Naive B cell (primary cell): ENCODE data around the gene NARS2. TPM values are rescaled to one million over a fixed set of nuclear protein-coding genes. Genes with fewer than 3 reads are reported as not detected.
"Not testable (repeated sequence)": the region's sequence is repeated elsewhere in the genome, so short reads cannot be mapped to it uniquely, and the experiment has no call there.

ENCODE experiments used
- ATAC-seq, 2 donors: fragments of 150-1000 bp; cut with Tn5 transposase; 2 replicates each; pipeline ENCODE4 v1.10.0; 2021; ENCODE audit warnings: low read depth in 2 of 2, mild to moderate bottlenecking in 2 of 2, moderate library complexity in 2 of 2
- DNase-seq: peaks from one replicate; pipeline ENCODE4 v3.0.0; 2022
- H3K27ac Mint-ChIP-seq, 6 donors: one replicate each; pipeline ENCODE4 v1.8.0; 2020 to 2022; ENCODE audit warnings: mild to moderate bottlenecking in 6 of 6, mixed read lengths in 6 of 6, moderate library complexity in 5 of 6, inconsistent platforms in 2 of 6
- H3K27me3 Mint-ChIP-seq, 3 donors: one replicate each; pipeline ENCODE4 v1.8.0; 2021 to 2022; ENCODE audit warnings: mixed read lengths in 3 of 3, mild to moderate bottlenecking in 1 of 3
- H3K36me3 Mint-ChIP-seq, 2 donors: one replicate each; pipeline ENCODE4 v1.8.0; 2020 to 2022; ENCODE audit warnings: mixed read lengths in 2 of 2, inconsistent platforms in 1 of 2, mild to moderate bottlenecking in 1 of 2
- H3K4me1 Mint-ChIP-seq, 3 donors: one replicate each; pipeline ENCODE4 v1.8.0; 2020 to 2022; ENCODE audit warnings: mixed read lengths in 3 of 3, inconsistent platforms in 1 of 3, mild to moderate bottlenecking in 1 of 3, moderate library complexity in 1 of 3
- H3K4me3 Mint-ChIP-seq, 8 donors: one replicate each; pipeline ENCODE4 v1.8.0; 2020 to 2022; ENCODE audit warnings: mild to moderate bottlenecking in 8 of 8, mixed read lengths in 8 of 8, moderate library complexity in 8 of 8, inconsistent platforms in 2 of 8
- H3K9me3 Mint-ChIP-seq, 7 donors: one replicate each; pipeline ENCODE4 v1.8.0; 2020 to 2022; ENCODE audit warnings: mixed read lengths in 7 of 7, mild to moderate bottlenecking in 5 of 7, inconsistent platforms in 2 of 7, moderate library complexity in 1 of 7
- polyA plus RNA-seq, 6 donors: library from polyadenylated mRNA; unstranded; fragments of 300-500 nt; fragmentation: Illumina TruSeq; gene quantifications; one replicate each; pipeline ENCODE4 v1.2.3, GENCODE V29; 2021; ENCODE audit warnings: low read depth in 6 of 6

Gene NARS2
- polyA plus RNA-seq = 10 to 100 TPM; 11.4 to 16.4 (median 15.3) TPM

- peak; percentile 94 for ATAC-seq
- DNase-seq = peak; percentile 95
- peaks cover 9 to 10% of the 10 kb centered on the region in 2 donors for H3K36me3 Mint-ChIP-seq
- H3K27ac Mint-ChIP-seq = peak within 1 kb of the TSS; percentile 96 to 99 (median 98)
- H3K4me3 Mint-ChIP-seq = peak within 1 kb of the TSS; percentile 89 to 99 (median 98)
- H3K9me3 Mint-ChIP-seq = peaks cover 0 to 2% (median 0%) of the 10 kb centered on the region in 7 donors
- peaks cover 30 to 52% (median 34%) of the 10 kb centered on the region in 3 donors for H3K4me1 Mint-ChIP-seq
- H3K27me3 Mint-ChIP-seq = no peaks in the 10 kb centered on the region
Observed at GRCh38 chr11:78574386-78575381, at the start of gene NARS2. NARS2 (minus strand) TSS chr11:78574864; CDS start chr11:78574488, 376 bp downstream.

GRCh38 chr11:78622666-78623065, 48.0 kb upstream of the NARS2 start:
- peaks cover 5 to 20% of the 10 kb centered on the region in 2 donors for H3K36me3 Mint-ChIP-seq
- no peak overlapping the region for H3K4me3 Mint-ChIP-seq
- H3K4me1 Mint-ChIP-seq = peaks cover 0 to 3% (median 0%) of the 10 kb centered on the region in 3 donors
- H3K27ac Mint-ChIP-seq = no peak overlapping the region
- H3K9me3 Mint-ChIP-seq = peaks cover 4 to 30% (median 21%) of the 10 kb centered on the region in 7 donors
- no peak for ATAC-seq
- H3K27me3 Mint-ChIP-seq = peaks cover 17 to 44% (median 27%) of the 10 kb centered on the region in 3 donors
- DNase-seq = no peak

GRCh38 chr11:78620159-78620558, 45.5 kb upstream of the NARS2 start:
- no peak overlapping the region for H3K4me3 Mint-ChIP-seq
- H3K27ac Mint-ChIP-seq = no peak overlapping the region
- H3K27me3 Mint-ChIP-seq = peaks cover 22 to 36% (median 24%) of the 10 kb centered on the region in 3 donors
- H3K4me1 Mint-ChIP-seq = peaks cover 0 to 3% (median 0%) of the 10 kb centered on the region in 3 donors
- peaks cover 4 to 24% (median 14%) of the 10 kb centered on the region in 7 donors for H3K9me3 Mint-ChIP-seq
- H3K36me3 Mint-ChIP-seq = peaks cover 5 to 20% of the 10 kb centered on the region in 2 donors
- ATAC-seq = no peak
- no peak for DNase-seq

- H3K27ac Mint-ChIP-seq = no peak overlapping the region
- no peak overlapping the region for H3K4me3 Mint-ChIP-seq
- H3K4me1 Mint-ChIP-seq = peaks cover 0 to 3% (median 0%) of the 10 kb centered on the region in 3 donors
- H3K36me3 Mint-ChIP-seq = peaks cover 5 to 13% of the 10 kb centered on the region in 2 donors
- ATAC-seq (no peak), DNase-seq (no peak)
- peaks cover 4 to 28% (median 13%) of the 10 kb centered on the region in 7 donors for H3K9me3 Mint-ChIP-seq
- H3K27me3 Mint-ChIP-seq = peaks cover 14 to 30% (median 14%) of the 10 kb centered on the region in 3 donors
Observed at GRCh38 chr11:78615724-78616123, 41.1 kb upstream of the NARS2 start.

GRCh38 chr11:78613378-78613813, 38.7 kb upstream of the NARS2 start:
- Mint-ChIP-seq H3K36me3 (no peaks in the 10 kb centered on the region), H3K4me3 (no peak overlapping the region), H3K4me1 (no peaks in the 10 kb centered on the region), H3K27me3 (peaks cover 10 to 14% (median 12%) of the 10 kb centered on the region in 3 donors), H3K27ac (no peak overlapping the region), H3K9me3 (peaks cover 0 to 7% (median 2%) of the 10 kb centered on the region in 7 donors)
- ATAC-seq (no peak), DNase-seq (no peak)

- no peak overlapping the region for H3K27ac Mint-ChIP-seq
- peaks cover 0 to 7% (median 2%) of the 10 kb centered on the region in 7 donors for H3K9me3 Mint-ChIP-seq
- no peaks in the 10 kb centered on the region for H3K36me3 Mint-ChIP-seq
- H3K27me3 Mint-ChIP-seq = peaks cover 7 to 14% (median 10%) of the 10 kb centered on the region in 3 donors
- ATAC-seq = no peak
- no peak for DNase-seq
- no peaks in the 10 kb centered on the region for H3K4me1 Mint-ChIP-seq
- no peak overlapping the region for H3K4me3 Mint-ChIP-seq
Observed at GRCh38 chr11:78612721-78613377, 38.2 kb upstream of the NARS2 start.

GRCh38 chr11:78609321-78609720, 34.7 kb upstream of the NARS2 start:
- not testable (repeated sequence) for ATAC-seq, H3K4me1 Mint-ChIP-seq, DNase-seq, H3K9me3 Mint-ChIP-seq, H3K36me3 Mint-ChIP-seq, H3K27ac Mint-ChIP-seq, H3K4me3 Mint-ChIP-seq
- peaks cover 5 to 12% (median 8%) of the 10 kb centered on the region in 3 donors for H3K27me3 Mint-ChIP-seq

- Mint-ChIP-seq H3K36me3 (no peaks in the 10 kb centered on the region), H3K27ac (no peak overlapping the region), H3K4me1 (no peaks in the 10 kb centered on the region), H3K9me3 (peaks cover 0 to 2% (median 0%) of the 10 kb centered on the region in 7 donors), H3K4me3 (no peak overlapping the region), H3K27me3 (peaks cover 11 to 17% (median 12%) of the 10 kb centered on the region in 3 donors)
- DNase-seq (no peak), ATAC-seq (no peak)
Observed at GRCh38 chr11:78607696-78608095, 33.0 kb upstream of the NARS2 start.

GRCh38 chr11:78606667-78607066, 32.0 kb upstream of the NARS2 start:
- Mint-ChIP-seq H3K4me1 (no peaks in the 10 kb centered on the region), H3K36me3 (no peaks in the 10 kb centered on the region), H3K27ac (no peak overlapping the region), H3K9me3 (peaks cover 0 to 2% (median 0%) of the 10 kb centered on the region in 7 donors), H3K4me3 (no peak overlapping the region), H3K27me3 (peaks cover 19 to 28% (median 19%) of the 10 kb centered on the region in 3 donors)
- ATAC-seq (no peak), DNase-seq (no peak)

GRCh38 chr11:78605296-78605695, 30.6 kb upstream of the NARS2 start:
- H3K36me3 Mint-ChIP-seq = no peaks in the 10 kb centered on the region
- DNase-seq (no peak), ATAC-seq (no peak)
- peaks cover 26 to 41% (median 33%) of the 10 kb centered on the region in 3 donors for H3K27me3 Mint-ChIP-seq
- H3K4me3 Mint-ChIP-seq = no peak overlapping the region
- H3K27ac Mint-ChIP-seq = no peak overlapping the region
- H3K4me1 Mint-ChIP-seq = no peaks in the 10 kb centered on the region
- peaks cover 0 to 2% (median 0%) of the 10 kb centered on the region in 7 donors for H3K9me3 Mint-ChIP-seq

GRCh38 chr11:78603792-78604191, 29.1 kb upstream of the NARS2 start:
- H3K27me3 Mint-ChIP-seq = peaks cover 26 to 52% (median 36%) of the 10 kb centered on the region in 3 donors
- no peaks in the 10 kb centered on the region for H3K4me1 Mint-ChIP-seq
- DNase-seq (no peak), ATAC-seq (no peak)
- H3K4me3 Mint-ChIP-seq = no peak overlapping the region
- peaks cover 0 to 4% (median 0%) of the 10 kb centered on the region in 7 donors for H3K9me3 Mint-ChIP-seq
- H3K36me3 Mint-ChIP-seq = peaks cover 0 to 6% of the 10 kb centered on the region in 2 donors
- no peak overlapping the region for H3K27ac Mint-ChIP-seq

GRCh38 chr11:78602771-78603170, 28.1 kb upstream of the NARS2 start:
- H3K36me3 Mint-ChIP-seq, H3K4me3 Mint-ChIP-seq, DNase-seq, H3K9me3 Mint-ChIP-seq, H3K27ac Mint-ChIP-seq, H3K4me1 Mint-ChIP-seq, ATAC-seq: not testable (repeated sequence)
- peaks cover 25 to 53% (median 36%) of the 10 kb centered on the region in 3 donors for H3K27me3 Mint-ChIP-seq

- peaks cover 23 to 53% (median 36%) of the 10 kb centered on the region in 3 donors for H3K27me3 Mint-ChIP-seq
- not testable (repeated sequence) for H3K27ac Mint-ChIP-seq, H3K9me3 Mint-ChIP-seq, ATAC-seq, H3K4me3 Mint-ChIP-seq, DNase-seq, H3K36me3 Mint-ChIP-seq, H3K4me1 Mint-ChIP-seq
Observed at GRCh38 chr11:78601066-78601465, 26.4 kb upstream of the NARS2 start.
